Measurements from ENCODE around the gene ZNF865.

ZNF865 gene

DNA sequence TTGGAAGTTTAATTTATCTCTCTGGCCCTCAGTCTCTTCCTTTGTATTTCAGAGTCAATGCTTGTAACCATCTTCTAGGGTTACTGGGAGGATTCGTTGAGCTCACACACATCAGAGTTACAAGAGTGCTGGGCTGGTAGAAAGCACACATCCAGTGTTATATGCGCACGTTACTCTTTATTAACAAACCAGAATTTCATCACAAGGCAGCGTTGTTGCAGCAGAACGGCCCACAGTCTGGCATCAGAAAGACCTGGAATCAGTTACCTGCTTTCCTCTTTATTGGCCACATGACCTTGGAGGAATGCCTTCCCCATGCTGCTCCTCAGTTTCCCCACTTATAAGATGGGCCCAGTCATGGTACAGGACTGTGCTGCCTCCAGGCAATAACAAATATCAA, 3.9 kb downstream of the ZNF865 start:
- DNase-seq: no peak

- DNase-seq: no peak
Measured at GRCh38 chr19:55611300-55611982, 6.0 kb downstream of the ZNF865 start.

GRCh38 chr19:55611983-55612645, 6.7 kb downstream of the ZNF865 start:
- DNase-seq: no peak

DNA sequence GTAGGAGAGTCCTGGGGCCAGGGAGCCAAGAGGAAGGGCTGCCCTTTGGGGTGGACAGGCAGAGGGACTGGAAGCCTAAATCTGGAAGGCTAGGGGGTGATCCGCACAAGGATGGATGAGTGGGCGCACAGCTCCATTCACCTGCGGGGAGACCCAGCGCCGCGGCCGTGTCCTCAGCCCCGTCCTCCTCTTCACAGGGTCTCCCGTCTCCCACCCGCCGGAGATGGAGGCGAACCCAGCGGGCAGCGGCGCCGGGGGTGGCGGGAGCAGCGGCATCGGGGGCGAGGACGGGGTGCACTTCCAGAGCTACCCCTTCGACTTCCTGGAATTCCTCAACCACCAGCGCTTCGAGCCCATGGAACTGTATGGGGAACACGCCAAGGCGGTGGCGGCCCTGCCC, 7.9 kb downstream of the ZNF865 start:
- no peak for DNase-seq

GRCh38 chr19:55613930-55614710, 8.7 kb downstream of the ZNF865 start:
- no peak for DNase-seq

DNA sequence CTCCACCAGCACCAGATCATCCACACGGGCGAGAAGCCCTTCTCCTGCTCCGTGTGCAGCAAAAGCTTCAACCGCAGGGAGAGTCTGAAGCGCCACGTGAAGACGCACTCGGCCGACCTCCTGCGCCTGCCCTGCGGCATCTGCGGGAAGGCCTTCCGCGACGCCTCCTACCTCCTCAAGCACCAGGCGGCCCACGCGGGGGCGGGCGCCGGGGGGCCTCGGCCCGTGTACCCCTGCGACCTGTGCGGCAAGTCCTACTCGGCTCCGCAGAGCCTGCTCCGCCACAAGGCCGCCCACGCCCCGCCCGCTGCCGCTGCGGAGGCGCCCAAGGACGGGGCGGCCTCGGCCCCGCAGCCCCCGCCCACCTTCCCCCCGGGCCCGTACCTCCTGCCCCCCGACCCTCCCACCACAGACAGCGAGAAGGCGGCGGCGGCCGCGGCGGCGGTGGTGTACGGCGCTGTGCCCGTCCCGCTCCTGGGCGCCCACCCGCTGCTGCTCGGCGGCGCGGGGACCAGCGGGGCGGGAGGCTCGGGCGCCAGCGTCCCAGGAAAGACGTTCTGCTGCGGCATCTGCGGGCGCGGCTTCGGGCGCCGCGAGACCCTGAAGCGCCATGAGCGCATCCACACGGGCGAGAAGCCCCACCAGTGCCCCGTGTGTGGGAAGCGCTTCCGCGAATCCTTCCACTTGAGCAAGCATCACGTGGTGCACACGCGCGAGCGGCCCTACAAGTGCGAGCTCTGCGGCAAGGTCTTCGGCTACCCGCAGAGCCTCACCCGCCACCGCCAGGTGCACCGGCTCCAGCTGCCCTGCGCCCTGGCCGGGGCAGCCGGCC, 9.5 kb downstream of the ZNF865 start:
- no peak for DNase-seq

GRCh38 chr19:55615543-55616394, 10.3 kb downstream of the ZNF865 start:
- no peak for DNase-seq

- no peak for DNase-seq
Measured at GRCh38 chr19:55616395-55616875, 11.0 kb downstream of the ZNF865 start.

DNA sequence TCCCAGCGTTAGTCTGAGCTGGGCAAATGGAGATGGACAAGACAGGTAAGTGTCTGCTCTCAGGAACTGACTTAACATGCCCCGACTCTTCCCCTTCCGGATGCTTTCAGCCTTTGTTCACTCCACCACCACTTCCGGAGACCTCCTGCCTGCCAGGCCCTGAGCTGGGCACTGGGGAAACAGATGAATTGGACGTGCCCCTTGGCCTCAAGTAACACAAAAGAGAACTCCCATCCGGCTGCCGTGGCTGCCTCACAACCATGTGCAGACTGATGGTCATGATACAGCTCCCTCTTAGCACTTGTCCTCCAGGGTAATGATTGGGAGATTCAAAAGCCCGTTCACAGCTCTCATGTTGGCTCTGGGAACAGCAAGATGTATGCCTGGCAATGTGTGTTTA, 12.0 kb downstream of the ZNF865 start:
- no peak for DNase-seq

DNA sequence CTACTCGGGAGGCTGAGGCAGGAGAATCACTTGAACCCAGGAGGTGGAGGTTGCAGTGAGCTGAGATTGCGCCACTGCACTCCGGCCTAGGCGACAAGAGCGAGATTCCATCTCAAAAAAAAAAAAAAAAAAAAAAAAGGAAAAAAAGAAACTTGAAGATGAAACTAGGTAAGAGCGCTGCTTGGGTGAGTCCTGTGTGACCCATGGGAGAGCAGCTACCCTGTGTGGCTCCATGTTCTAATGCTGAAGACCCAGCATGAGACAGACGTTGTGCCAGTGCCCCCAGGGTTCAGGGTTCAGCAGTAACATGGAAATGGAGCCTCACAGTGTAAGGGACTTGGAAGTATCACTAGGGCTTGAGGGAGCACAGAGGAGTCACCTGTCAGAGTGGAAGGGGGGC, 13.0 kb downstream of the ZNF865 start:
- no peak for DNase-seq

- DNase-seq: no peak
Measured at GRCh38 chr19:55619286-55619685, 13.8 kb downstream of the ZNF865 start.

GRCh38 chr19:55620410-55621204, 15.2 kb downstream of the ZNF865 start:
- DNase-seq: no peak

GRCh38 chr19:55621205-55621672, 15.8 kb downstream of the ZNF865 start:
- no peak for DNase-seq

DNA sequence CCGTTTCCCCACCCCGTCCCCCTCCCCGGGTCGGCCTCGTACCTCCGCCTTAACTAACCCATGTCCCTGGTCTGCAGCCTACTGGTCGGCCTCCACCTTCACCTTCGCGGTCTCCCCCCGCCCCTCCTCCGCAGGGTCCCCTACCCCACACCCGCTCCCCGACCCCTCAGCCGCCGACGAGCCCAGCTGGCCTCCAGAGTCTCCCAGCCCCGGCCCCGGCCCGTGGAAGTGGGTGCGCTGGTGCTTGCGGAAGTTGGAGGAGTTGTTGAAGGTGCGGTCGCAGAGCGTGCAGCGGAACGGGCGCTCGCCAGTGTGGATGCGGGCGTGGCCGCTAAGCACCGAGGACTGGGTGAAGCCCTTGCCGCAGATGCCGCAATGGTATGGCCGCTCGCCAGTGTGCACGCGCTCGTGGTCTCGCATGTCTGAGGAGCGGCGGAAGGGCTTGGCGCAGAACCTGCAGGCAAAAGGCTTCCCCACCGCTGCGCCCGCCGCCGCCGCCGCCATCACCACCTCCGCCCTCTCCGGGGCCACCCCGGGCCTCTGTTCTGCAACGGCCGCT, 16.3 kb downstream of the ZNF865 start:
- DNase-seq: no peak

DNA sequence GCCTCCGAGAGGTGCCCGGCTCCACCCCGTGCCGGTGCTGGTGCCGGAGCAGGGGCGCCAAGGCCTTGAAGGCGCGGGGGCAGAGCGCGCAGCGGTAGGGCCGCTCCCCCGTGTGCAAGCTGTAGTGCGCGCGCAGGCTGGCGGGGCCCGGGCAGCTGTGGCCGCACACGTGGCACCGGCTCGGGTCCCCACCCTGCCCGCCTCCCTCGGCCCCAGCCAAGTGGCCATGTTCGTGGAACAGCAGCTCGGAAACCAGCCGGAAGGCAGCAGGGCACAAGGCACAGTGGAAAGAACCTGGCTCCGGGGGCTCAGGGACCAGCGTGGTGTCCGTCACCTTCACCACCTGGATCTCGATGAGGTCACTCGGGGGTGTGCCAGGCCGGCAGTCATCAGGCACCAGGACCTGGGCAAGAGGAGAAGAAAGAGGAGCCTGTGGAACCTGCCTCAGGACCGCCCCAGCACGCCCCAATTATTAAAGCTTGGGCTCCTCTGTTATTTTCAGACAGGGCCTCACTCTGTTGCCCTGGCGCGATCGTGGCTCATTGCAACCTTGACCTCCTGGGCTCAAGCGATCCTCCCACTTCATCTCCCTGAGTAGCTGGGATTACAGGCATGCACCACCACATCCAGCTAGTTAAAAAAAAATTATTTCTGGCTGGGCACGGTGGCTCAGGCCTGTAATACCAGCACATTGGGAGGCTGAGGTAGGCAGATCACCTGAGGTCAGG, 17.0 kb downstream of the ZNF865 start:
- no peak for DNase-seq

GRCh38 chr19:55623130-55623529, 17.7 kb downstream of the ZNF865 start:
- DNase-seq: no peak

DNA sequence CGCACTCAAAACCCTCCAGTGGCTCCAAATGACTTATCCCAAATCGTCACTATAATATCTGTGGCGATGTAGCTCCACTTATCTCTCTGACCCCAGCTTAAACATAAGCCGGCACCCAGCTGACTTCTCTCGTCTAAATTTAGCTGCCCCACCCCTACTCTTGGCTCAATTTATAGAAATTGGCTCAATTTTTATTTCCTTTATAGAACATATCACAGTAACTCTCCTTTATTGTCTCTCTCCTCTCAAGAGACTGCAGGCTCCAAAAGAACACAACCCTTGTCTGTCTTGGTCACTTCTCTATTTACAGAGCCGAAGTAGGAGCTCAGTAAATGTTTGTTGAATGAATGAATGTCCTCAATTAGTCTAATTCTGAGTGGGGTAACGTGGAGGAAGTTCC, 18.1 kb downstream of the ZNF865 start:
- no peak for DNase-seq

DNA sequence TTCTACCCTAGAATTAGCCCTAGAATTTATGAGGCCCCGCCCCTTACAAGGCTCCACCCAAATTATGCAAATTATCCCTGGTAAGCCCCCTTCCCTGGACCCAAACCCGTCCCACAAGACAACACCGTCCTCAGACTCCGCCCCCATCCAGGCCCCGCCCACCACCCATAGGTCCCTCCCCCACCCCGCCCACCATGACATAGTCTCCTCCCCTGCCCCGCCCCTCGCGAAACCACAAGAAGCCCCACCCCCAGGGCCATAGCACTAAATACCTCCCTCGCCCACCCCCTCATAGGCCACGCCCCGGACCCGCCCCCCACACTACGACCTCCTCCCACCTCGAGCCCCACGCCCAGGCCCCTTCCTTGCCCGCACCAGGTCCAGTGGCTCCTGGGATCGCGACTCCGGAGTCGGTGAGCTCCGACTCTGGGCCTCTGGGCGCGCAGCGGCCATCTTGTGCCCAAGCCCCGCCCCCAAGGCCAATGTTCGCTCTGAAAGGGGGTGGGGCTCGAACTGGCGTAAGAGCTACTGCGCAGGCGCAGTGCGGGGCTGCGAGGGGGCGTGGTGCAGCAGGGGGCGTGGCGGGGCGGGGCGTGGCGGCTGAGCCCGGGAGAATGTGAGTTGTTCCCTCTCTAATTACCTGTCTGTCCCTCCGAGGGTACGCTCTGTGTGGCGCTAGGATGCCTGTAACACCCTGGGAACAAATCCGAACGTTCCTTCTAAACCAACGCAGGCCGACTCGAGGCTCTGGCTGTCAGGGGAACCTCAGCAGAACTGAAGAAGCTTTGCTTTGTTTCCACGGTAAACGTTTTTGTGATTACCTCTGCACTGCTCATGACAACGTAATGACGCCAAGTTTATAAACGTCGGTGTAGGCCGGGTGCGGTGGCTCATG, 18.9 kb downstream of the ZNF865 start, which contains the start of gene ZNF784:
TSS of gene ZNF784 (minus strand) at position 458 of the 895 bp plus-strand sequence. CDS start at position 453, 5 bp downstream.
- DNase-seq: peak; percentile 91

DNA sequence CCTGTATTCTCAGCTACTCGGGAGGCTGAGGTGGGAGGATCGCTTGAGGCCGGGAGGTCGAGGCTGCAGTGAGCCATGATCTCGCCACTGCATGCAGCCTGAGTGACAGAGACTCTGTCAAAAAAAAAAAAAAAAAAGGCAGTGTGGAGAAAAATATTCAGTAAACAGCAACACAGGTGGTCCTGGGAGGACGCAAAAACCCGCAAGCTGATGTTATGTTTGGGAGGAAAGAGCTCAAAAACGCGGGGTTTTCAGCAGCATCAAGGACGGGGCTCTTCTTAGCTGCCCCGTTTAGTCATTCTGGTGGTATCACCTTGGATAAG, 19.5 kb downstream of the ZNF865 start:
- DNase-seq: no peak
